ENCODE results near the gene GADD45G. TPM values are rescaled to one million over a fixed set of nuclear protein-coding genes. Genes with fewer than 3 reads are reported as not detected.

GADD45G gene
- total RNA-seq, 1 experiment from 2014 or later = 7.7 TPM

- no peak overlapping the region for H3T11ph ChIP-seq (ENCODE audit: low read length)
- no peaks in the 10 kb centered on the region for H4K20me1 ChIP-seq (ENCODE audit: control insufficient read depth, insufficient read depth, insufficient read length)
- DNase-seq = peak; percentile 86
- Mint-ChIP-seq H3K27ac (no peak overlapping the region; a peak in 2 of 7 replicates), H3K4me3 (no peak overlapping the region), H3K36me3 (ENCODE audit: insufficient read depth in 1 of 3, low read depth in 3 of 3) (peaks cover 0 to 4% (median 2%) of the 10 kb centered on the region in 3 experiments; a peak in 4 of 7 replicates), H3K9me3 (peaks cover 3% of the 10 kb centered on the region in 2 experiments; a peak in 2 of 5 replicates), H3K27me3 (ENCODE audit: low read depth) (peaks cover 6% of the 10 kb centered on the region), H3K4me1 (peaks cover 10 to 15% of the 10 kb centered on the region in 2 experiments; a peak in 3 of 4 replicates)
- H3K23me2 ChIP-seq (ENCODE audit: insufficient read length, low read depth, low read length, poor library complexity, severe bottlenecking) = no peaks in the 10 kb centered on the region
- no peak overlapping the region for H3K4ac ChIP-seq (ENCODE audit: low read depth, low read length)
- H3K4me2 ChIP-seq (ENCODE audit: insufficient read depth, insufficient read length, low read length) = no peak overlapping the region
- H2BK15ac ChIP-seq (ENCODE audit: low read depth, low read length) = no peak overlapping the region
- H3K27me3 ChIP-seq (ENCODE audit: insufficient read depth, low read length) = no peaks in the 10 kb centered on the region
- no peak overlapping the region for H2BK20ac ChIP-seq (ENCODE audit: low read depth, low read length, poor library complexity, severe bottlenecking)
- no peak overlapping the region for H2AK5ac ChIP-seq (ENCODE audit: insufficient read length, low read length)
- H4K8ac ChIP-seq (replicated peaks; ENCODE audit: insufficient read length, low read depth, low read length) = no peak overlapping the region
- H3K56ac ChIP-seq (ENCODE audit: insufficient read length, low read depth, low read length) = no peak overlapping the region
- H2BK12ac ChIP-seq (ENCODE audit: insufficient read length, low read depth, low read length) = no peak overlapping the region
- H3K9ac ChIP-seq (ENCODE audit: extremely low read depth, insufficient read length, low read length) = no peak overlapping the region
- no peak overlapping the region for H3K18ac ChIP-seq (ENCODE audit: insufficient read length, low read depth, low read length)
- no peaks in the 10 kb centered on the region for H3K4me1 ChIP-seq (ENCODE audit: insufficient read depth, low read length)
- no peak overlapping the region for H4K91ac ChIP-seq (ENCODE audit: insufficient read length, low read depth, low read length)
- TF ChIP-seq, protein P1, sequence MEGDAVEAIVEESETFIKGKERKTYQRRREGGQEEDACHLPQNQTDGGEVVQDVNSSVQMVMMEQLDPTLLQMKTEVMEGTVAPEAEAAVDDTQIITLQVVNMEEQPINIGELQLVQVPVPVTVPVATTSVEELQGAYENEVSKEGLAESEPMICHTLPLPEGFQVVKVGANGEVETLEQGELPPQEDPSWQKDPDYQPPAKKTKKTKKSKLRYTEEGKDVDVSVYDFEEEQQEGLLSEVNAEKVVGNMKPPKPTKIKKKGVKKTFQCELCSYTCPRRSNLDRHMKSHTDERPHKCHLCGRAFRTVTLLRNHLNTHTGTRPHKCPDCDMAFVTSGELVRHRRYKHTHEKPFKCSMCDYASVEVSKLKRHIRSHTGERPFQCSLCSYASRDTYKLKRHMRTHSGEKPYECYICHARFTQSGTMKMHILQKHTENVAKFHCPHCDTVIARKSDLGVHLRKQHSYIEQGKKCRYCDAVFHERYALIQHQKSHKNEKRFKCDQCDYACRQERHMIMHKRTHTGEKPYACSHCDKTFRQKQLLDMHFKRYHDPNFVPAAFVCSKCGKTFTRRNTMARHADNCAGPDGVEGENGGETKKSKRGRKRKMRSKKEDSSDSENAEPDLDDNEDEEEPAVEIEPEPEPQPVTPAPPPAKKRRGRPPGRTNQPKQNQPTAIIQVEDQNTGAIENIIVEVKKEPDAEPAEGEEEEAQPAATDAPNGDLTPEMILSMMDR (conservative IDR thresholded peaks at IDR 0.05) = peak; percentile 69
- H3K79me2 ChIP-seq (ENCODE audit: insufficient read depth, low read length) = no peaks in the 10 kb centered on the region
- no peak overlapping the region for H2BK120ac ChIP-seq (ENCODE audit: low read depth, low read length, poor library complexity, severe bottlenecking)
- WGBS (ENCODE audit: extremely low coverage, insufficient read length, low lambda C conversion rate) = no CpG with 5 or more reads among the region's 14 CpGs
- no peak overlapping the region for H3K14ac ChIP-seq (ENCODE audit: insufficient read depth, low read length)
- H3K9me3 ChIP-seq (ENCODE audit: control insufficient read depth, low read depth, low read length) = no peaks in the 10 kb centered on the region
- H2BK5ac ChIP-seq (ENCODE audit: insufficient read length, low read length) = no peak overlapping the region
- H2AFZ ChIP-seq (ENCODE audit: low read length) = no peak overlapping the region
- no peak overlapping the region for H4K5ac ChIP-seq (ENCODE audit: insufficient read length, low read depth, low read length)
- H3K79me1 ChIP-seq (ENCODE audit: insufficient read depth, low read depth, low read length, poor library complexity, severe bottlenecking) = no peaks in the 10 kb centered on the region
- no peak overlapping the region for H3K23ac ChIP-seq (ENCODE audit: insufficient read length, low read depth, low read length)
- no peak overlapping the region for H3K27ac ChIP-seq (ENCODE audit: insufficient read length, low read depth, low read length)
Measured at GRCh38 chr9:89564346-89564878, 40.4 kb upstream of the GADD45G start.
